IPS-20b (cell line): ENCODE results near the gene CHMP4A.

Source experiments
- H3K27ac ChIP-seq: one replicate; pipeline ENCODE4 v1.5.1; 2013; ENCODE audit warnings: low read length
- H3K27me3 ChIP-seq: 2 replicates; pipeline ENCODE4 v1.6.1; 2013; ENCODE audit warnings: mild to moderate bottlenecking, low read length, inconsistent platforms; ENCODE audit not compliant: insufficient read depth
- H3K36me3 ChIP-seq: 2 replicates; pipeline ENCODE4 v1.6.1; 2013; ENCODE audit warnings: low read depth, mild to moderate bottlenecking, inconsistent platforms, low read length, moderate library complexity; ENCODE audit not compliant: insufficient read depth
- H3K4me1 ChIP-seq: 2 replicates; pipeline ENCODE4 v1.6.1; 2013; ENCODE audit warnings: mild to moderate bottlenecking, control low read depth, inconsistent platforms, low read length, moderate library complexity; ENCODE audit not compliant: insufficient read depth
- H3K4me3 ChIP-seq: 2 replicates; pipeline ENCODE4 v1.5.1; 2013; ENCODE audit warnings: mild to moderate bottlenecking, low read length, inconsistent platforms
- H3K9ac ChIP-seq: 2 replicates; pipeline ENCODE4 v1.6.1; 2013; ENCODE audit warnings: low read depth, mild to moderate bottlenecking, inconsistent platforms, low read length, moderate library complexity
- H3K9me3 ChIP-seq: 2 replicates; pipeline ENCODE4 v1.6.1; 2013; ENCODE audit warnings: mild to moderate bottlenecking, low read depth, low read length, inconsistent platforms; ENCODE audit not compliant: insufficient read depth

The CHMP4A gene

DNA sequence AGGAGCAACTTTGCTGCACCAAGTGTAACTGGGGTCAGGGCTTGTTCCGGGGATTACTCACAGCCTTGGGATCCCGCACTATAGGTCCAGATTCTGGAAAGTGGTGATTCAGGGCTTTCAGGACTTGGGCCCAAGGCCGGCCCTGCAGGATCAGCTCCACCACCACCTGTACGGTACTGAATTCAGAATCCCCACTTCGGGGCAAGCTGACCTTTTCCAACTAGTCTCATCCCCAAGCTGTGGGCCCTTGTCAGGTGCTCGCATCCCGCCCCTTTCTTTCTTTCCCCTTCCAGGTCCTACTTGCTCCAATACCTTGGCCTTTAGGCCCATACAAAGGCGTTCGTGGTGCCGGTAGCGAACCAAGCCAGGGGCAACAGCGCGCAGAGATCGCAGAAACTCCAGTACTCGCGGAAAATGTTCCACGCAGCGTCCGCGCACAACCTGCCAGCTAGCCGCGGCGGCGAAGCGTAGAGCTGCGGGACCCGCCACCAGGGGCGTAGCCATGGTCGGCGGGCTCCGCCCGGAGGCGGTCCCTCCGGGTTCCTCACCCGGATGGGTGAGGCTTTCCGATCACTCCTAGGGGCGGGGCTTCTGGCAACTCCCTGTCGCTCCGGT is 28.6 kb upstream of the CHMP4A start:
- H3K4me1 ChIP-seq, result no peaks in the 10 kb centered on the region
- H3K27me3 ChIP-seq, result no peaks in the 10 kb centered on the region
- peak overlapping the region; percentile 85 for H3K9ac ChIP-seq
- H3K4me3 ChIP-seq, result peak overlapping the region; percentile 91
- peaks cover 43% of the 10 kb centered on the region for H3K36me3 ChIP-seq
- H3K27ac ChIP-seq, result peak overlapping the region; percentile 51
- no peaks in the 10 kb centered on the region for H3K9me3 ChIP-seq

DNA sequence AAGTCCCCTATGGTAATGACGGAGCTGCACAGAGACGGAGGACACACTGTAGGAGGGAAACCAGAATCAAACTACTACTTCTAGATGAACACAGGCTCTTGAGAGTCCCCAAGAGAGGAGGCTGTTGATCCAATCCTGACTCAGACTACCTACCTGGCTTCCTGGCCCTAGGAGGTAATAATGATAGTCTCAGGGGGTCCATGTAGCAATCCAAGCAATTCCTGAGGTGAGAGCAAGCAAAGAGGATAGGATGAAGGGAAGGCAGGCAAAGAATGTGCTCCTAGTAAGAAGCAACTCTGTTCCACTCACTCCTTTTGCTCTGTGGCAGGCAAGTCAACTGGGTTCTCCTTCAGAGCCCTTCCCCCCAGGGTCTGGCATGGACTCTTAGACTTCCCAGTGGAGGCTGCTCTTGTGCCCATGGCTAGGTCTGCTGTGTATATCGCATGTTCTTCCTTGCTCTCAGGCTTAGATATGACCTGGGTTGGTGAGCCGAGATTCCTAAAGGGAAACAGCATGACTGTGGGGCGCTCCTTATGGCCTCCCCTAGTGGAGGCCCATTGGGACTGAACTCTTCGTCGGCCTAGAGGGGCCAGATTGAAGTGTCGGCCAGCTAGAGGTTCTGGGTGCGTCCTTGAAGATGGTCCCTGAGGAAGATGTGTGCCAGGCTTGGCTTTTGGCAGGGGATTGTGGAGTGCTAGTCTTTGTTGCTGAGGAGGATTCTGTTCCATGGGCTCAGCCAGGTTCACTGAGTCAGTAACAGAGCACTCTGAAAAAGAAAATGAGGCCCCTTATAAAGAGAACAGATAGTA is 27.0 kb upstream of the CHMP4A start:
- Histone ChIP-seq H3K27me3 (no peaks in the 10 kb centered on the region), H3K4me1 (no peaks in the 10 kb centered on the region), H3K9ac (no peak overlapping the region), H3K36me3 (peaks cover 58% of the 10 kb centered on the region), H3K27ac (no peak overlapping the region), H3K9me3 (no peaks in the 10 kb centered on the region), H3K4me3 (no peak overlapping the region)

DNA sequence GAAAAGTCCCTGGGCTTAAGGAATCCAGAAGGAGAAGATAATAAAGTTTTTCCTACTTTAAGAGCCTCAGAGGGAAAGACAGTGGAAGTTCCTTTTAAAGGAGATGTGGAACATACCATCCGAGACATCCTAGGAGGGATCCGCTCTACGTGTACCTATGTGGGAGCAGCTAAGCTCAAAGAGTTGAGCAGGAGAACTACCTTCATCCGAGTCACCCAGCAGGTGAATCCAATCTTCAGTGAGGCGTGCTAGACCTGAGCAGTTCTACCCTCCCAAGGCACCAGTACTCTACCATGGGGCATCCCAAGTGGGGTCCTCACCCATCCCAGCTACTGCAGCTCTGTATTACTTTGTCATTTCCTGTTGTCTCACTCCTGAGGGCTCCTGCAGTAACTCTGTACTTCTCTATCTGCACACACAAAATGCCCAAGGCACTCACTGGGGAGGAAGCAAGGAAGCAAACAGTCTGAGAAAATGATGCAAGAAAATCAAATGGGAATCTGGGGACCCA is 25.3 kb upstream of the CHMP4A start:
- no peaks in the 10 kb centered on the region for H3K9me3 ChIP-seq
- no peaks in the 10 kb centered on the region for H3K27me3 ChIP-seq
- no peak overlapping the region for H3K9ac ChIP-seq
- peaks cover under 1% of the 10 kb centered on the region for H3K4me1 ChIP-seq
- no peak overlapping the region for H3K27ac ChIP-seq
- H3K4me3 ChIP-seq, result no peak overlapping the region
- peaks cover 71% of the 10 kb centered on the region for H3K36me3 ChIP-seq

DNA sequence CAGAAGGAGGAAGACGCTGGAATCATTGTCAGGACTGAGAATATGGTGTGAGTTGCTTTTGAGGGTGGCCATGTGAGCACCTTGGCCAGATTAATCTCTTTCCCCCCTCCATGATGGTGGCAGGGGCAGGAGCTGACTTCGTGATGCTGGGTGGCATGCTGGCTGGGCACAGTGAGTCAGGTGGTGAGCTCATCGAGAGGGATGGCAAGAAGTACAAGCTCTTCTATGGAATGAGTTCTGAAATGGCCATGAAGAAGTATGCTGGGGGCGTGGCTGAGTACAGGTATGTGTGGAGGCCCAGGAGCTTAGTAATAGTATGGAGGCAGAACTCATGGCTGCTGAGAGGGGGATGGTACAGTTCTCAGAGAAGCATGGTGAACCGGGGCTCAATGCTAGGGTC is 24.8 kb upstream of the CHMP4A start:
- H3K4me1 ChIP-seq, result peaks cover 5% of the 10 kb centered on the region
- H3K36me3 ChIP-seq, result peaks cover 71% of the 10 kb centered on the region
- H3K27me3 ChIP-seq, result no peaks in the 10 kb centered on the region
- no peaks in the 10 kb centered on the region for H3K9me3 ChIP-seq
- no peak overlapping the region for H3K9ac ChIP-seq
- no peak overlapping the region for H3K27ac ChIP-seq
- no peak overlapping the region for H3K4me3 ChIP-seq

DNA sequence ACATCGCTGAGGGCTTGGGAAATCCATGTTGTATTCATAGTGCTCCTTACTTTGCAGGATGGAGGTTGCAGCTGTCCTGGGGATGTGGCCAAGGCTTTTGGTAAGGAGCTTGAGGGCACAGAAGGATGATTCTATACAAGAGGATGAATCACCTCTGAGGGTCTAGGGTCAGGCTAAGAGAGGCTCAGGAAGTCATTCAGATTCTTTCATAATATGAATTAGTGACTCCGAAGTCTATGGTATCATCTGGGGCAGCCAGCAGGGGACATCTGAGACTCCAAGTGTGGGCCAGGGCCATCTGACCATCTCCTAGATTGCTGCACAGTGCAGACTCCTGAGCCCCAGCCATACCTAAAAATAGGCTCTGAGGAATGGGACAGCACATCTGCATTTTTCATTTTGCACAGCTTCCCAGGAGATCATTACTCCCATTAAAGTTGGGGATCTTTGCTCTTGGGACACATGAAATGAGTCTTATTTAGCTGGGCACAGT is 24.2 kb upstream of the CHMP4A start:
- Histone ChIP-seq H3K27me3 (no peaks in the 10 kb centered on the region), H3K36me3 (peaks cover 71% of the 10 kb centered on the region), H3K4me3 (no peak overlapping the region), H3K4me1 (peaks cover 5% of the 10 kb centered on the region), H3K27ac (no peak overlapping the region), H3K9ac (no peak overlapping the region), H3K9me3 (no peaks in the 10 kb centered on the region)

DNA sequence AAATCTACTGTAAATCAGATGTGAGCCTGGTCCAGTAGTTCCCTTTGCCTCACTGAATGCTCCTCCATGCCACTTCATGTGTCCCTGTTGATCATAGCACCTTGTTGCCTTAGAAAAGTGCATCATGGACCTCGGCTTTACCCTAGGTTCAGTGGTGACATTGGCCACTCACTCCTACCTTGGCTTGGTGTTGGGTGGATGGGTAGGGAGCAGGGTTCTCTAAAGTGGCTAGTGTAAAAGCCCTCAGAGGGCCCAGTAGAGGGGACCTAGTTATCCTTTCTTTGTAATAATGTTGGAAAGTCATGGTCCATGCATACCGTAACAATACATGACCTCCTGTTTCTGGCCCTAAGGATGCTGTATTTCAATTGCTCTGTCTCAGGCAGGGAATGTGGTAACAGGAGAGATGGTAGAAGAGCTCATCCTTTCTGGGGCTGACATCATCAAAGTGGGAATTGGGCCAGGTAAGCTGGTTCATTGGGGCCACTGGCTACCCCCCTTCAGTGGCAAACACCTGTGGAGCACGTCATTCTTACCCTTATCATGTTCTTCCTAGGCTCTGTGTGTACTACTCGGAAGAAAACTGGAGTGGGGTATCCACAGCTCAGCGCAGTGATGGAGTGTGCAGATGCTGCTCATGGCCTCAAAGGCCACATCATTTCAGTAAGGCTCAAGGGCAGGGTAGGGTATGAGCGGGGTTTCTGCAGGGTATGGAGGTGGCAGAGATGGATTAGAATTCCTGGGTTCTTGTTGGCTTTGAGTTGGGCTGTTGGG is 23.6 kb upstream of the CHMP4A start:
- Histone ChIP-seq H3K36me3 (peaks cover 71% of the 10 kb centered on the region), H3K4me1 (peaks cover 5% of the 10 kb centered on the region)

DNA sequence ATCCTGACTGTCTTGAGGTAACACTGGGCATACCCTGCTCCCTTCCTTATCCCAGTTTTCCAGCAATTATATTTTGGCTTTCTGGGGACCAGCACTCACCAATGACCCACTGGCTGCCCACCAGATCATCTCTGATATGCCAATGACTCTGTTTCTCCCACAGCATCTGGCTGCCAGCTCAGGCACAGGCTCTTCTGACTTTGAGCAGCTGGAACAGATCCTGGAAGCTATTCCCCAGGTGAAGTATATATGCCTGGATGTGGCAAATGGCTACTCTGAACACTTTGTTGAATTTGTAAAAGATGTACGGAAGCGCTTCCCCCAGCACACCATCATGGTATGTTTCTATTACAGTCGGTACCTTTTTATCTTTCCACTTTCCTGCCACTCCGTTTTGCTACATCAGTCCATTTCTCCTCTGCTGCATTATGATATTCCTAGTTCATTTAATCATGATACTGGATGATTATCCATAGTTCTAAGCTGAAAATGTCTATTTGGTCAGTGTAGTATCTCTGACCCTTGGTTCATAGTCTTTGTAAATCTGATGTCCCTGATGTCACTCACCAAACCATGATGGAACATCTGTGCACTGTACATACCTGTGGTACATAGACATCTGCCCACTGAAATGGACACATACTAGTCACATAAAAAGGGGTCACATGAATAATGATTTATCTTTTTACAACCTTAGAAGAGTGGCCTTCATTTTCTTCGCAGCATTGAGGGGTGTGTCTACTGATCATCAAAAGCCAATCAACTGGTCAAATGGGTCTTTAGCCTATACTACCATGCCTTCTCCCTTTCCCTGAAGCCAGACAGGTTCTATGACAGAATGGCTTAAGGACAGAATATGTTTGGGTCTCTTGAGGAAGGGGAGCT is 22.8 kb upstream of the CHMP4A start:
- Histone ChIP-seq H3K4me3 (no peak overlapping the region), H3K27me3 (no peaks in the 10 kb centered on the region), H3K4me1 (peaks cover 5% of the 10 kb centered on the region), H3K9me3 (no peaks in the 10 kb centered on the region), H3K27ac (no peak overlapping the region), H3K36me3 (peaks cover 69% of the 10 kb centered on the region), H3K9ac (no peak overlapping the region)

More for the DNA sequence above, 23.6 kb upstream of the CHMP4A start:
- no peak overlapping the region for H3K4me3 ChIP-seq
- H3K9me3 ChIP-seq, result no peaks in the 10 kb centered on the region
- no peak overlapping the region for H3K9ac ChIP-seq
- no peak overlapping the region for H3K27ac ChIP-seq
- no peaks in the 10 kb centered on the region for H3K27me3 ChIP-seq

DNA sequence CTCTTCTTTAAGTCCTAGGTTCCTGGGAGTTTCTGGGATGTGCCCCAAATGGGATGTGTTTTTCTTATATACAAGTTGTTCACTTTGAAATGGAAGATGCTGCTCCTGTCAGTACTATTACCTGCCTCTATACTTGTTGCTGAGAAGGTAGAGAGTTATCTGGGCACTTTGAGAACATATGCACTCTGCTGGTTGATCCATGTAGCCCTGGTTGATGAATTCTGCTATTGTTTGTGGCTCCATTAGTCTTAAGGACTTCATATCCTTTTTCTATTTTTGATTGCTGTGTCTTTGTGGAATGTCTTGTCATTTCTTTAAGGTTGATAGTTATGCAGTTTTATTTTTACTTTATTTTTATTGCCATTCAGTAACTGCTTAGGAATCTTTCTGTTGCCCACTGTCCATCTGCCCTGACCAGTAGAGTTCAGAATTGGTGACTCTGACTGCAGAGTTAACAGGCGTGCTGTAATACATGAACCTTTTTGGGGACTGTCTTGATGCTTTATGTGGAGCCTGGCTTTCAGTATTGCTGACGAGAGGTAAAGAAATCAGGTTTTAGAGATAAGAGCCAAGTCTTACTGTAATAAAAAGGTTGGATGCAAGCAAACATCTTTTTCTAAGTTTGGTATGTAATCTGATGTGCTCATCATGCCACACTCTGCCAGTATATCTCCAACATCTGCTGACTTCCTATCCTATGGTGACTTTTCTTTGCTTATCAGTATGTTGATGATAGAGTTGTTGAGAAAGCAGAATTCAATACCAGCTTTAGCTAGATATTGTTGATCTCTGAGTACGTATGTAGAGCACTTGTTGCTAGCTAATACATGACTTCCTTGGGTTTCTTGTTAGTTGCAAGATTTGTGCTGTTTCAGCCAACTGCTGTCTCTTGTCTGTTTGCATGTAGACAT is 21.1 kb upstream of the CHMP4A start:
- Histone ChIP-seq H3K9ac (no peak overlapping the region; the same call in 1 of the 2 replicates), H3K4me1 (peaks cover 5% of the 10 kb centered on the region), H3K36me3 (peaks cover 52% of the 10 kb centered on the region), H3K4me3 (0 out of 2 replicates have a peak overlapping the region, but pooled peaks have one; percentile 90), H3K27ac (no peak overlapping the region), H3K9me3 (no peaks in the 10 kb centered on the region), H3K27me3 (no peaks in the 10 kb centered on the region)

DNA sequence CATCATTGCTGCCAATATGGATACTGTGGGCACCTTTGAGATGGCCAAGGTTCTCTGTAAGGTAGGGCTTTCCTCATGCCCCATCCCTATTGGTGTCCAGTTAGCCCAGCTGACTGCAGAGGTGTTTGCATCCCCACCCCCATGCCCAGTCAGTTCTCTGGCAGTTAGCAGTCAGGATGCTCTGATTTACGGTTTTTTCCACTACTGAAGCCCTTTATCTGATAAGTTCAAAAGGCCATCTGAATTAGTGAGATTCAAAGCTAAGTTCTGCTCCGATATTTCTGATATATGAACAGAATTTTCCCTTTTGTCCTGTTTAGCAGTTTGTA is 20.2 kb upstream of the CHMP4A start:
- peak overlapping the region; percentile 90 for H3K4me3 ChIP-seq
- H3K27ac ChIP-seq, result peak overlapping the region; percentile 82
- no peaks in the 10 kb centered on the region for H3K9me3 ChIP-seq
- peak overlapping the region; percentile 98 for H3K9ac ChIP-seq
- peaks cover 5% of the 10 kb centered on the region for H3K4me1 ChIP-seq
- no peaks in the 10 kb centered on the region for H3K27me3 ChIP-seq
- peaks cover 43% of the 10 kb centered on the region for H3K36me3 ChIP-seq
